Transverse colon (tissue), 4 donors: Measurements from ENCODE around the gene RDH12. TPM values are rescaled to one million over a fixed set of nuclear protein-coding genes. Genes with fewer than 3 reads are reported as not detected.
A peak's percentile ranks its signal among the peaks of the same experiment; 100 is the strongest.

Experiments used
- DNase-seq: peaks from one replicate; pipeline ENCODE4 v3.0.0-alpha.2; 2019
- H3K27ac ChIP-seq, 4 donors: fragments of 200-600 bp; sonication (generic); 2 replicates each; pipeline ENCODE4 v1.5.1; 2016 to 2018; ENCODE audit warnings: inconsistent platforms in 4 of 4
- H3K27me3 ChIP-seq: fragments of 200-600 bp; sonication (generic); 2 replicates; pipeline ENCODE4 v1.5.1; 2017; ENCODE audit warnings: inconsistent platforms
- H3K36me3 ChIP-seq, 4 donors: fragments of 200-600 bp; sonication (generic); 2 replicates each; pipeline ENCODE4 v1.5.1; 2017 to 2019; ENCODE audit warnings: inconsistent platforms in 4 of 4
- H3K4me1 ChIP-seq, 4 donors: fragments of 200-600 bp; sonication (generic); 2 replicates each; pipeline ENCODE4 v1.5.1; 2017 to 2020; ENCODE audit warnings: inconsistent platforms in 4 of 4
- H3K4me3 ChIP-seq, 4 donors: fragments of 200-600 bp; sonication (generic); 1 replicate in 1 of 4; 2 replicates in 3 of 4; pipeline versions ENCODE4 v1.5.1 to v1.6.1; 2017 to 2019; ENCODE audit warnings: inconsistent platforms in 4 of 4
- H3K9me3 ChIP-seq, 2 donors: fragments of 200-600 bp; sonication (generic); 2 replicates each; pipeline ENCODE4 v1.5.1; 2017 to 2019; ENCODE audit warnings: inconsistent platforms in 2 of 2
- CTCF ChIP-seq, 5 experiments: fragments of 200-600 bp in 3 of 5; fragments of 450-650 bp in 2 of 5; sonication (generic) in 3 of 5; IDR thresholded peaks; 1 replicate in 2 of 5; 2 replicates in 3 of 5; pipeline ENCODE4 v1.5.1; 2016 to 2017; ENCODE audit warnings: antibody characterized with exemption in 5 of 5, inconsistent platforms in 3 of 5, mild to moderate bottlenecking in 2 of 5, moderate library complexity in 1 of 5
- EP300 ChIP-seq: sonication (generic); formaldehyde crosslinking; IDR thresholded peaks from one replicate; pipeline ENCODE4 v1.6.1; 2017; ENCODE audit warnings: antibody characterized with exemption, low read depth
- POLR2A ChIP-seq: fragments of 450-650 bp; IDR thresholded peaks from one replicate; pipeline ENCODE4 v1.6.1; 2016; ENCODE audit warnings: antibody characterized with exemption, mild to moderate bottlenecking, moderate library complexity
- POLR2AphosphoS5 ChIP-seq, 3 donors: sonication (generic); formaldehyde crosslinking; IDR thresholded peaks; one replicate each; pipeline ENCODE4 v1.6.1; 2016; ENCODE audit warnings: antibody characterized with exemption in 3 of 3
- WGBS, 2 donors: methylation state at CpG; one replicate each; pipeline ENCODE4 v1.1.5; 2018; ENCODE audit warnings: low coverage in 1 of 2; 5-methylcytosine and 5-hydroxymethylcytosine counted together
- in situ Hi-C, 4 donors: fragments of 200-750 bp; cut with MboI; loops; one replicate each; pipeline versions ENCODE4 v1.15.0 to v1.15.1; 2017; ENCODE audit warnings: low sequenced_read_pairs in 3 of 4, low pct_ligation_motif_present in 1 of 4, low pct_unique_long_range_greater_than_20kb in 1 of 4
- intact Hi-C: fragments of 100-400 bp; cut with DNase I; formaldehyde crosslinking; loops from one replicate; pipeline ENCODE4 v1.15.1; 2023; ENCODE audit warnings: low total_unique reads
- total RNA-seq, 4 donors: library from RNA; depleted of rRNA; stranded (reverse); fragments of >200 nt; gene quantifications; one replicate each; pipeline ENCODE4 v1.1.0, GENCODE V29; 2016

The RDH12 gene
- total RNA-seq, 4 donors from 2014 or later = 0.27 TPM; not detected in 3

GRCh38 chr14:67674139-67674479, 27.6 kb upstream of the RDH12 start:
- Histone ChIP-seq H3K27me3 (no peaks in the 10 kb centered on the region), H3K36me3 (no peaks in the 10 kb centered on the region), H3K4me1 (peaks cover 7 to 35% (median 23%) of the 10 kb centered on the region in 4 donors), H3K9me3 (no peaks in the 10 kb centered on the region), H3K27ac (peak overlapping the region; percentile 93 to 99 (median 94)), H3K4me3 (peak overlapping the region; percentile 78 to 99 (median 98))
- intact Hi-C loops = no loop called here
- TF ChIP-seq POLR2AphosphoS5 (IDR thresholded peaks at IDR 0.05) (no peak), CTCF (IDR thresholded peaks at IDR 0.05) (peak in 2 of 5 experiments; percentile 21 to 24), EP300 (no peak)
- in situ Hi-C loops = loop anchor here in 1 of 4 donors (10.0 kb wide), 1 partner anchor 49 kb away; no protein-coding TSS in a partner anchor
- WGBS, 2 donors = 0% methylated on average over 24 of the region's 25 CpGs; no CpG with 5 or more reads in 1 of the 2 donors
- DNase-seq = peak; percentile 78

- peak; percentile 79 for DNase-seq
- intact Hi-C loops (no loop called here), in situ Hi-C loops (loop anchor here in 1 of 4 donors (10.0 kb wide), 1 partner anchor 50 kb away; no protein-coding TSS in a partner anchor)
- peak in 2 of 3 donors; percentile 77 to 83 for TF ChIP-seq POLR2AphosphoS5 (IDR thresholded peaks at IDR 0.05)
- peak in 1 of 5 experiments; percentile 3 for TF ChIP-seq CTCF (IDR thresholded peaks at IDR 0.05)
- TF ChIP-seq POLR2A = peak; percentile 87
- TF ChIP-seq EP300 = no peak
- H3K4me1 ChIP-seq = peaks cover 7 to 31% (median 23%) of the 10 kb centered on the region in 4 donors
- H3K4me3 ChIP-seq = peak within 1 kb of the TSS; percentile 78 to 99 (median 98)
- H3K27ac ChIP-seq = peak within 1 kb of the TSS; percentile 93 to 99 (median 94)
- 1% methylated on average over 62 of the region's 87 CpGs; no CpG with 5 or more reads in 1 of the 2 donors for WGBS, 2 donors
- H3K9me3 ChIP-seq = no peaks in the 10 kb centered on the region
- H3K36me3 ChIP-seq = no peaks in the 10 kb centered on the region
- H3K27me3 ChIP-seq = no peaks in the 10 kb centered on the region
These were observed 27.0 kb upstream of the RDH12 start, which contains the start of gene VTI1B for GRCh38 chr14:67674480-67675218. Gene VTI1B (minus strand): TSS chr14:67674632. CDS start chr14:67674489, 143 bp downstream.

- Histone ChIP-seq H3K27ac (peak overlapping the region; percentile 93 to 99 (median 94)), H3K36me3 (no peaks in the 10 kb centered on the region), H3K27me3 (no peaks in the 10 kb centered on the region), H3K9me3 (no peaks in the 10 kb centered on the region), H3K4me1 (peaks cover 7 to 31% (median 23%) of the 10 kb centered on the region in 4 donors), H3K4me3 (peak overlapping the region; percentile 78 to 99 (median 98))
- TF ChIP-seq POLR2A = no peak
- no peak for TF ChIP-seq POLR2AphosphoS5 (IDR thresholded peaks at IDR 0.05)
- no peak for TF ChIP-seq CTCF (IDR thresholded peaks at IDR 0.05)
- no peak for TF ChIP-seq EP300
- intact Hi-C loops (no loop called here), in situ Hi-C loops (loop anchor here in 1 of 4 donors (10.0 kb wide), 1 partner anchor 50 kb away; no protein-coding TSS in a partner anchor)
- 44 to 100% methylated on average over 3 to 16 of the region's 16 CpGs for WGBS, 2 donors
- no peak for DNase-seq
These were observed 26.5 kb upstream of the RDH12 start for GRCh38 chr14:67675219-67675582.

GRCh38 chr14:67679006-67679405, 22.7 kb upstream of the RDH12 start:
- Histone ChIP-seq H3K9me3 (no peaks in the 10 kb centered on the region), H3K4me3 (no peak overlapping the region), H3K36me3 (peaks cover 0 to 5% (median 0%) of the 10 kb centered on the region in 4 donors), H3K4me1 (peaks cover 0 to 7% (median 4%) of the 10 kb centered on the region in 4 donors), H3K27me3 (no peaks in the 10 kb centered on the region), H3K27ac (no peak overlapping the region)
- TF ChIP-seq POLR2A = no peak
- in situ Hi-C loops = loop anchor here in 1 of 4 donors (10.0 kb wide), 1 partner anchor 54 kb away; no protein-coding TSS in a partner anchor
- DNase-seq = no peak
- intact Hi-C loops = no loop called here
- whole genome bisulfite sequencing, 2 donors = 60 to 75% methylated on average over 1 to 2 of the region's 2 CpGs
